Gastrocnemius medialis (tissue), 4 donors: ENCODE results near the gene VSIG4. TPM values are rescaled to one million over a fixed set of nuclear protein-coding genes. Genes with fewer than 3 reads are reported as not detected.

Experiments
- ATAC-seq, 2 donors: fragments of 150-250 bp; one replicate each; pipeline ENCODE4 v1.9.1; 2016
- DNase-seq, 2 donors: peaks; one replicate each; pipeline ENCODE4 v3.0.0-alpha.2; 2019
- H3K27ac ChIP-seq, 4 donors: fragments of 200-600 bp; sonication (generic); 1 replicate in 1 of 4; 2 replicates in 3 of 4; pipeline ENCODE4 v1.5.1; 2016 to 2018; ENCODE audit warnings: mild to moderate bottlenecking in 2 of 4, moderate library complexity in 1 of 4
- H3K27me3 ChIP-seq, 3 donors: fragments of 200-600 bp; sonication (generic) in 2 of 3; 1 replicate in 1 of 3; 2 replicates in 2 of 3; pipeline versions ENCODE4 v1.5.1 to v1.6.0; 2016 to 2019; ENCODE audit warnings: mild to moderate bottlenecking in 1 of 3, moderate library complexity in 1 of 3
- H3K36me3 ChIP-seq, 2 donors: fragments of 200-600 bp; sonication (generic) in 1 of 2; one replicate each; pipeline ENCODE4 v1.5.1; 2017 to 2018
- H3K4me1 ChIP-seq, 2 donors: fragments of 200-600 bp; sonication (generic) in 1 of 2; one replicate each; pipeline ENCODE4 v1.5.1; 2016 to 2017; ENCODE audit warnings: mild to moderate bottlenecking in 2 of 2
- H3K4me3 ChIP-seq, 4 donors: fragments of 200-600 bp; sonication (generic) in 3 of 4; 1 replicate in 1 of 4; 2 replicates in 3 of 4; pipeline ENCODE4 v1.5.1; 2016 to 2019; ENCODE audit warnings: mild to moderate bottlenecking in 2 of 4
- H3K9me3 ChIP-seq, 3 donors: fragments of 200-600 bp; sonication (generic) in 2 of 3; 1 replicate in 1 of 3; 2 replicates in 2 of 3; pipeline ENCODE4 v1.5.1; 2016 to 2019
- CTCF ChIP-seq, 5 experiments: fragments of 450-650 bp in 3 of 5; fragments of 200-600 bp in 2 of 5; sonication (generic) in 2 of 5; IDR thresholded peaks in 4 of 5; conservative IDR thresholded peaks in 1 of 5; 1 replicate in 4 of 5; 2 replicates in 1 of 5; pipeline ENCODE4 v1.5.1; 2016 to 2019; ENCODE audit warnings: antibody characterized with exemption in 5 of 5, mild to moderate bottlenecking in 3 of 5, moderate library complexity in 3 of 5
- POLR2A ChIP-seq, 2 donors: fragments of 450-650 bp; IDR thresholded peaks; one replicate each; pipeline ENCODE4 v1.6.1; 2017; ENCODE audit warnings: antibody characterized with exemption in 2 of 2, mild to moderate bottlenecking in 2 of 2, moderate library complexity in 2 of 2
- in situ Hi-C, 4 donors: fragments of 200-750 bp; cut with MboI; loops; one replicate each; pipeline versions ENCODE4 v1.15.0 to v1.8.0; 2017; ENCODE audit warnings: low sequenced_read_pairs in 4 of 4
- intact Hi-C: fragments of 100-400 bp; cut with DNase I; formaldehyde crosslinking; loops from one replicate; pipeline ENCODE4 v1.15.1; 2023; ENCODE audit warnings: low total_unique reads
- total RNA-seq, 4 donors: library from RNA; depleted of rRNA; stranded (reverse); fragments of >200 nt; gene quantifications; one replicate each; pipeline versions ENCODE4 v1.1.0 to v1.2.3, GENCODE V29; 2016

VSIG4 gene, protein sequence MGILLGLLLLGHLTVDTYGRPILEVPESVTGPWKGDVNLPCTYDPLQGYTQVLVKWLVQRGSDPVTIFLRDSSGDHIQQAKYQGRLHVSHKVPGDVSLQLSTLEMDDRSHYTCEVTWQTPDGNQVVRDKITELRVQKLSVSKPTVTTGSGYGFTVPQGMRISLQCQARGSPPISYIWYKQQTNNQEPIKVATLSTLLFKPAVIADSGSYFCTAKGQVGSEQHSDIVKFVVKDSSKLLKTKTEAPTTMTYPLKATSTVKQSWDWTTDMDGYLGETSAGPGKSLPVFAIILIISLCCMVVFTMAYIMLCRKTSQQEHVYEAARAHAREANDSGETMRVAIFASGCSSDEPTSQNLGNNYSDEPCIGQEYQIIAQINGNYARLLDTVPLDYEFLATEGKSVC
- 10 to 100 TPM; 17.8 to 39.1 (median 28.4) TPM for total RNA-seq

- no peak within 1 kb of the TSS for H3K27ac ChIP-seq
- intact Hi-C loops, result no loop called here
- no peaks in the 10 kb centered on the region for H3K9me3 ChIP-seq
- TF ChIP-seq POLR2A (IDR thresholded peaks at IDR 0.05), result no peak
- TF ChIP-seq CTCF (IDR thresholded peaks at IDR 0.05 in 4 of 5, conservative IDR thresholded peaks at IDR 0.05 in 1 of 5), result no peak
- no peaks in the 10 kb centered on the region for H3K36me3 ChIP-seq
- peak within 1 kb of the TSS in 1 of 4 donors; percentile 3 for H3K4me3 ChIP-seq
- no peaks in the 10 kb centered on the region for H3K4me1 ChIP-seq
- H3K27me3 ChIP-seq, result peaks cover 0 to 2% (median 0%) of the 10 kb centered on the region in 3 donors
- ATAC-seq (no peak), DNase-seq (peak in 1 of 2 donors; percentile 28)
- in situ Hi-C loops, result no loop called here
Measured at GRCh38 chrX:66039944-66040343, at the start of gene VSIG4. TSS of gene VSIG4 (minus strand) at chrX:66040080. CDS start at chrX:66039998, 82 bp downstream.

DNA sequence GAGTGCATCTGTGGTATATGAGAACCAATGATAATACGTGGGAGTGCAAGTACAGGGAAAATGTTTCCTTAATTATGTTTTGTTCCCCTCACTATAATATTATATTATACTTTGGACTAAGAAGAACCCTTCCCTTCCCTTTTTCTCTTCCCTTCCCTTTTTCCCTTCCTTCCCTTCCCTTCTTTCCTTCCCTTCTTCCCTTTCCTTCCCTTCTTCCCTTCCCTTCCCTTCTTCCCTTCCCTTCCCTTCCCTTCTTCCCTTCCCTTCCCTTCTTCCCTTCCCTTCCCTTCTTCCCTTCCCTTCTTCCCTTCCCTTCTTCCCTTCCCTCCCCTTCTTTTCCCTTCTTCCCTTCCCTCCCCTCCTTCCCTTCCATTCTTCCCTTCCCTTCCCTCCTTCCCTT lies 36.9 kb upstream of the VSIG4 start:
- TF ChIP-seq CTCF (IDR thresholded peaks at IDR 0.05 in 4 of 5, conservative IDR thresholded peaks at IDR 0.05 in 1 of 5) (no peak), POLR2A (IDR thresholded peaks at IDR 0.05) (no peak)
- no peak for ATAC-seq
- intact Hi-C loops, result no loop called here
- H3K9me3 ChIP-seq, result no peaks in the 10 kb centered on the region
- H3K4me3 ChIP-seq, result no peak overlapping the region
- no peaks in the 10 kb centered on the region for H3K4me1 ChIP-seq
- no peak overlapping the region for H3K27ac ChIP-seq
- no peaks in the 10 kb centered on the region for H3K27me3 ChIP-seq
- DNase-seq, result no peak
- in situ Hi-C loops, result no loop called here
- no peaks in the 10 kb centered on the region for H3K36me3 ChIP-seq

DNA sequence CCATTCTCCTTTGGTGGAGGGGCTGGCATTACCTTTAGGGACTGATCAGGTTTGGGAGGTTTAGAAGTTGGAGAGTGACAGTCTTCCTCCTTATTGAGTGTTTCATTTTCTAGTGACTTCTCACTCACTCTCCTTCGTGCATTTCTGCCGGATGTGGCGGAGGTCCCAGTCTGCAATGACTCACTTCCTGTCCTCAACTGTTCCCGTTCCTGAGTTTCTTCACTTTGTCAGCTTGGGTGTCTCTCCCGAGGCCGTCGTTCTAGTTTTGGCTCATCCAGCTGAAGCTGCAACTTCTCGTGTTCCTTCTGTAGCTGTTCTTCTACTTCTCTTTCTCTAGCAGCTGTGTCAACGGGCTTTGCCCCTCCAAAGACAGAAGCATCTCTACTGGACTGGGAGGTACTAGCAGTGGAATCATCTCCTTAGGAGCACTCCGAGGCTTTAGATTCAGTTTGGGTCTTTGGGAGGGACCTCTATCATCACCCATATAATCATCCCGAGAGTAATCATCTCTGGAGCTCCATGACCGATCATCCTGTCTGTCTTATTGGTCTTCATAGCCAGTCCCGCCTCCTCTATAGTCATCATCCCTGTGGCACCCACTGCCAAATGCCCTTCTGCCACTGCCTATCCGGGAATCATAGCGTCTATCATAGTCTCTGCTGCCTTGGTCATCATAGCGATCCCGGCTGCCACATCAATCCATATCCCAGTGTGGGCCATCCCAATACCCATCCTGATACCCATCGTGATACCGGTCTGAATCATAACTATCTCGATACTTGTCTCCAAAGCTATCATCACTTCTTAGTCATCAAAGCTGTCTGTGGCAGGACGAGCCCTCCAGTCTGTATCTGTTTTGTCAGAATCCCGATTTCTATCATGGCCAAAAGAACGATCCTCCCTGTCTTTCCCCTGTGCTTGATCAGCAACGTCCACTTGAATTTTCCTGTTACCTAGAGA lies 35.3 kb upstream of the VSIG4 start:
- in situ Hi-C loops, result loop anchor here in 1 of 4 donors (25.0 kb wide), 1 partner anchor 87 kb away; the partner anchor contains the start of gene HEPH
- H3K36me3 ChIP-seq, result no peaks in the 10 kb centered on the region
- H3K9me3 ChIP-seq, result no peaks in the 10 kb centered on the region
- no peak overlapping the region for H3K4me3 ChIP-seq
- H3K27me3 ChIP-seq, result no peaks in the 10 kb centered on the region
- no peaks in the 10 kb centered on the region for H3K4me1 ChIP-seq
- TF ChIP-seq CTCF (IDR thresholded peaks at IDR 0.05 in 4 of 5, conservative IDR thresholded peaks at IDR 0.05 in 1 of 5) (no peak), POLR2A (IDR thresholded peaks at IDR 0.05) (no peak)
- H3K27ac ChIP-seq, result no peak overlapping the region
- intact Hi-C loops, result no loop called here
- ATAC-seq (no peak), DNase-seq (peak; percentile 9 to 48)

DNA sequence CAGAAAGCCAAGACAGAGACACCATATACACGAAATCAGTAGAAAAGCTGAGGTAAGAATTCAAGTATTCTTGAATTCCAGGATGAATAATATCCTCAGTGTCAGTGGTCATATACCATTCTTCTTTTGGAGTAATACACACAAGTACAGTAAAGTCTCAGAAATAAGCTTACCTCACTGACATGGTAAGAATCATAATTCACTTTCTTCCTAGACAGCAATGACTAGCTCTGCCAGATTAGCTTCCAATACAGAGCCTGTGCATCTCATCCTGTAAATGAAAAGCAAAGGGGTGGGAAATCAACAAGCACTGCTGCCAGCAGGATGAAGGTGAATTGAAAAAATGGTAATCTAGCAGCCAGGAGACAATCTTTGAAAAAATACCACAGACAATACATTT lies 31.2 kb upstream of the VSIG4 start:
- no peak for ATAC-seq
- H3K27ac ChIP-seq, result no peak overlapping the region
- no peaks in the 10 kb centered on the region for H3K36me3 ChIP-seq
- in situ Hi-C loops (loop anchor here in 1 of 4 donors (25.0 kb wide), 1 partner anchor 91 kb away; the partner anchor contains the start of gene HEPH), intact Hi-C loops (no loop called here)
- no peaks in the 10 kb centered on the region for H3K9me3 ChIP-seq
- no peak overlapping the region for H3K4me3 ChIP-seq
- no peaks in the 10 kb centered on the region for H3K27me3 ChIP-seq
- H3K4me1 ChIP-seq, result no peaks in the 10 kb centered on the region
- DNase-seq, result no peak
- TF ChIP-seq POLR2A (IDR thresholded peaks at IDR 0.05), result no peak
- no peak for TF ChIP-seq CTCF (IDR thresholded peaks at IDR 0.05 in 4 of 5, conservative IDR thresholded peaks at IDR 0.05 in 1 of 5)
